HepG2 (cell line): ENCODE data around the gene DMRT3. TPM values are rescaled to one million over a fixed set of nuclear protein-coding genes. Genes with fewer than 3 reads are reported as not detected.

Experiments
- ATAC-seq: fragments of 200-7000 bp; cut with Tn5 transposase; 3 replicates; pipeline ENCODE4 v1.9.1; 2020; ENCODE audit warnings: mild to moderate bottlenecking, moderate library complexity
- BruUV-seq: library from RNA; stranded (reverse); fragments of 400-500 nt; replicated peaks from 2 replicates; lab custom pipeline; 2021; lab: Mats Ljungman, UMichigan
- CTCF ChIA-PET: fragments of 300-600 bp; formaldehyde crosslinking; extraction: SDS; loops from one replicate; lab custom pipeline; 2021; ENCODE audit warnings: low total read pairs, inconsistent platforms, low intra/inter-chr PET ratio; lab: Yijun Ruan, JAX
- POLR2A ChIA-PET: fragments of 350-600 bp; sonication (Branson Sonifier 250); formaldehyde crosslinking; loops from one replicate; lab custom pipeline; 2020; ENCODE audit warnings: antibody characterized with exemption, inconsistent platforms; lab: Yijun Ruan, JAX
- DNase-seq: peaks from one replicate; pipeline ENCODE4 v3.0.0-alpha.2; 2015; ENCODE audit warnings: low spot score
- FAIRE-seq: peaks from 3 replicates; lab custom pipeline; 2011; peaks lifted over from hg19 to GRCh38; lab: Jason Lieb, UNC
- H2AFZ ChIP-seq: one replicate; pipeline ENCODE4 v1.6.1; 2011; ENCODE audit warnings: low read length, inconsistent platforms
- H3K27ac ChIP-seq: fragments of 300-600 bp; 3 replicates; pipeline ENCODE4 v1.8.0; 2011; ENCODE audit warnings: mixed run types, mild to moderate bottlenecking, mixed read lengths, low read length, inconsistent platforms; ENCODE audit not compliant: insufficient read depth; ENCODE audit errors: extremely low read length
- H3K27me3 ChIP-seq, 2 experiments: fragments of 200-600 bp in 1 of 2; 2 replicates in 1 of 2; 3 replicates in 1 of 2; pipeline versions ENCODE4 v1.6.0 to v1.8.0; 2011; ENCODE audit warnings: low read length in 2 of 2, mild to moderate bottlenecking in 2 of 2, moderate library complexity in 2 of 2, inconsistent platforms in 1 of 2; ENCODE audit not compliant: insufficient read depth in 2 of 2, control insufficient read depth in 1 of 2
- H3K36me3 ChIP-seq, 2 experiments: fragments of 200-600 bp in 1 of 2; replicated peaks in 1 of 2; 2 replicates in 1 of 2; 3 replicates in 1 of 2; pipeline versions ENCODE4 v1.5.1 to v1.8.0; 2011; ENCODE audit warnings: low read length in 2 of 2, inconsistent platforms in 1 of 2; ENCODE audit not compliant: insufficient read depth in 2 of 2, control insufficient read depth in 1 of 2
- H3K4me1 ChIP-seq: 2 replicates; pipeline ENCODE4 v1.5.1; 2012; ENCODE audit warnings: low read length, inconsistent platforms; ENCODE audit not compliant: insufficient read depth
- H3K4me2 ChIP-seq: 2 replicates; pipeline ENCODE4 v1.6.0; 2011; ENCODE audit warnings: low read depth, low read length, inconsistent platforms
- H3K4me3 ChIP-seq, 3 experiments: fragments of 200-600 bp in 1 of 3; sonication (generic), shearing (Covaris generic) in 1 of 3; replicated peaks in 1 of 3; 2 replicates each; pipeline ENCODE4 v1.5.1; 2011 to 2016; ENCODE audit warnings: low read length in 3 of 3, inconsistent platforms in 2 of 3, low read depth in 2 of 3, mild to moderate bottlenecking in 2 of 3, control low read depth in 1 of 3, mixed read lengths in 1 of 3; ENCODE audit not compliant: insufficient read depth in 1 of 3
- H3K79me2 ChIP-seq: one replicate; pipeline ENCODE4 v1.6.1; 2011; ENCODE audit warnings: low read length, inconsistent platforms; ENCODE audit not compliant: insufficient read depth
- H3K9ac ChIP-seq: 2 replicates; pipeline ENCODE4 v1.6.0; 2011; ENCODE audit warnings: mild to moderate bottlenecking, low read depth, low read length, inconsistent platforms; ENCODE audit not compliant: insufficient read depth
- H3K9me3 ChIP-seq: 2 replicates; pipeline ENCODE4 v1.5.1; 2012; ENCODE audit warnings: mild to moderate bottlenecking, low read length
- H4K20me1 ChIP-seq: 2 replicates; pipeline ENCODE4 v1.6.0; 2011; ENCODE audit warnings: inconsistent platforms, mild to moderate bottlenecking, low read length, moderate library complexity; ENCODE audit not compliant: insufficient read depth
- FUBP1 ChIP-seq: sonication (generic); formaldehyde crosslinking; IDR thresholded peaks from 2 replicates; pipeline ENCODE4 v1.5.1; 2020; ENCODE audit warnings: missing genetic modification reagents, mild to moderate bottlenecking, borderline replicate concordance
- GABPB1 ChIP-seq: IDR thresholded peaks from 2 replicates; pipeline ENCODE4 v1.6.1; 2016; ENCODE audit warnings: mild to moderate bottlenecking, missing genetic modification reagents, moderate library complexity, missing compliant biosample characterization
- HNF1A ChIP-seq, 2 experiments: sonication (generic) in 1 of 2; formaldehyde crosslinking in 1 of 2; IDR thresholded peaks; 2 replicates each; pipeline versions ENCODE4 v1.4.0 to v1.6.1; 2016 to 2020; ENCODE audit warnings: borderline replicate concordance in 1 of 2, low read depth in 1 of 2, mild to moderate bottlenecking in 1 of 2, missing genetic modification reagents in 1 of 2
- KDM4B ChIP-seq: sonication (generic); formaldehyde crosslinking; IDR thresholded peaks from 2 replicates; pipeline ENCODE4 v1.4.0; 2020; ENCODE audit warnings: missing genetic modification reagents
- RFX3 ChIP-seq: IDR thresholded peaks from 2 replicates; pipeline ENCODE4 v1.6.1; 2016; ENCODE audit warnings: missing biosample characterization, missing genetic modification reagents
- ZBTB39 ChIP-seq: sonication (generic); formaldehyde crosslinking; IDR thresholded peaks from 2 replicates; pipeline ENCODE4 v1.5.0; 2020; ENCODE audit warnings: missing genetic modification reagents
- ZNF225 ChIP-seq: sonication (generic); formaldehyde crosslinking; IDR thresholded peaks from 2 replicates; pipeline ENCODE4 v1.4.0; 2020; ENCODE audit warnings: mild to moderate bottlenecking, missing genetic modification reagents
- ZNF709 ChIP-seq: sonication (generic); formaldehyde crosslinking; IDR thresholded peaks from 2 replicates; pipeline ENCODE4 v1.5.0; 2020; ENCODE audit warnings: mild to moderate bottlenecking, missing genetic modification reagents
- WGBS: methylation state at CpG from one replicate; pipeline ENCODE4 v1.1.6; 2017; ENCODE audit warnings: low lambda C conversion rate; 5-methylcytosine and 5-hydroxymethylcytosine counted together
- in situ Hi-C: cut with HindIII; loops from 2 replicates; pipeline ENCODE4 v1.10.0; 2017; ENCODE audit warnings: low pct_unique_long_range_greater_than_20kb; ENCODE audit not compliant: extremely low pct_ligation_motif_present
- intact Hi-C: fragments of 100-400 bp; cut with micrococcal nuclease; formaldehyde crosslinking; loops from one replicate; pipeline ENCODE4 v1.10.0; 2022; ENCODE audit not compliant: unreplicated experiment
- polyA plus RNA-seq, 8 experiments: library from polyadenylated mRNA; depleted of rRNA in 3 of 8; stranded (reverse) in 7 of 8; unstranded in 1 of 8; fragments of >200 nt; fragmentation: Illumina TruSeq in 4 of 8; extraction: Trizol in 4 of 8; gene quantifications; 2 replicates each; pipeline versions ENCODE4 v1.2.1 to v1.2.3, GENCODE V29; 2011 to 2016; ENCODE audit warnings: low read depth in 4 of 8, missing spikeins in 1 of 8, mixed read lengths in 1 of 8; ENCODE audit not compliant: insufficient read depth in 1 of 8
- total RNA-seq, 5 experiments: library from RNA; depleted of rRNA; stranded (reverse); fragments of >200 nt; fragmentation: Illumina TruSeq; extraction: Trizol; gene quantifications; 2 replicates each; pipeline ENCODE4 v1.2.3, GENCODE V29; 2016; ENCODE audit warnings: low read depth in 1 of 5

Gene DMRT3
- total and polyA plus RNA-seq, 2 of the 13 experiments (the other 11 are each of a cell fraction or from before 2014, with no cell fraction given), result not detected

- ATAC-seq, result no peak
Observed at GRCh38 chr9:942805-943580, 33.5 kb upstream of the DMRT3 start.

More at GRCh38 chr9:942805-943580, 33.5 kb upstream of the DMRT3 start:
- no peaks in the 10 kb centered on the region for H3K36me3 ChIP-seq
- no peak for TF ChIP-seq ZBTB39
- no peak for TF ChIP-seq KDM4B (CRISPR knock-in tag)
- TF ChIP-seq ZNF225 (CRISPR knock-in tag), result no peak
- TF ChIP-seq RFX3 (CRISPR knock-in tag), result no peak
- no peak for TF ChIP-seq FUBP1 (CRISPR knock-in tag)
- no peak for TF ChIP-seq HNF1A (IDR thresholded peaks at IDR 0.05; ENCODE audit: low read depth)
- TF ChIP-seq HNF1A (CRISPR knock-in tag; IDR thresholded peaks at IDR 0.05; ENCODE audit: borderline replicate concordance), result no peak
- no peak for TF ChIP-seq ZNF709 (CRISPR knock-in tag)
- no peak for TF ChIP-seq GABPB1 (CRISPR knock-in tag)
- ChIA-PET POLR2A (no interaction called here), CTCF (no interaction called here)
- 28% methylated on average over 6 of the region's 6 CpGs for WGBS
- no peak overlapping the region for H3K27ac ChIP-seq
- BruUV-seq, result no TSS peak
- H3K4me2 ChIP-seq, result no peak overlapping the region
- no peak overlapping the region for H2AFZ ChIP-seq
- in situ Hi-C loops (no loop called here), intact Hi-C loops (no loop called here)
- no peaks in the 10 kb centered on the region for H3K9me3 ChIP-seq
- no peaks in the 10 kb centered on the region for H3K79me2 ChIP-seq
- H4K20me1 ChIP-seq, result no peaks in the 10 kb centered on the region
- FAIRE-seq, result no peak
- H3K9ac ChIP-seq, result no peak overlapping the region
- H3K4me3 ChIP-seq, result no peak overlapping the region
- no peak for DNase-seq
- no peaks in the 10 kb centered on the region for H3K4me1 ChIP-seq
- peaks cover 0 to 4% of the 10 kb centered on the region in 2 experiments; a peak in 1 of 5 replicates for H3K27me3 ChIP-seq
